Measurements from ENCODE around the gene MB. TPM values are rescaled to one million over a fixed set of nuclear protein-coding genes. Genes with fewer than 3 reads are reported as not detected.

MB gene
- total and polyA plus RNA-seq, 2 donors (not counting 1 experiment from before 2014, with no cell fraction given): not detected

GRCh38 chr22:35630387-35630793 lies 13.3 kb upstream of the MB start:
- H3K9ac ChIP-seq (ENCODE audit: low read length): no peak overlapping the region
- DNase-seq (no peak), ATAC-seq (ENCODE audit: low read depth) (no peak)
- ChIA-PET POLR2A (no interaction called here), CTCF (interaction anchor here (0.7 kb wide), 1 partner anchor 11 kb away, joined by 3 read pairs; no protein-coding TSS in a partner anchor)
- H3K9me3 Mint-ChIP-seq (ENCODE audit: insufficient read depth): no peaks in the 10 kb centered on the region
- TF ChIP-seq CTCF (IDR thresholded peaks at IDR 0.05): no peak
- no peak for TF ChIP-seq EZH2 (IDR thresholded peaks at IDR 0.05; ENCODE audit: borderline replicate concordance, insufficient read depth, low read depth, low read length, poor library complexity, severe bottlenecking)
- H3K27me3 Mint-ChIP-seq: peaks cover 49% of the 10 kb centered on the region
- peaks cover 11% of the 10 kb centered on the region for H3K4me1 Mint-ChIP-seq
- no peak overlapping the region for H3K4me2 ChIP-seq (replicated peaks; ENCODE audit: low read depth, low read length, poor library complexity, severe bottlenecking)
- H4K20me1 ChIP-seq (ENCODE audit: control insufficient read depth, insufficient read depth, low read length, poor library complexity, severe bottlenecking): no peaks in the 10 kb centered on the region
- no peak overlapping the region for H3K27ac ChIP-seq (ENCODE audit: low read length in 2 of 2)
- peaks cover 0 to 6% (median 0%) of the 10 kb centered on the region in 3 donors for H3K9me3 ChIP-seq (ENCODE audit: control extremely low read depth in 1 of 3, control insufficient read depth in 2 of 3, insufficient read depth in 1 of 3, low read length in 2 of 3)
- peaks cover 0 to 33% (median 16%) of the 10 kb centered on the region in 4 experiments for H3K27me3 ChIP-seq (replicated peaks in 1 of 4; ENCODE audit: control extremely low read depth in 1 of 4, control insufficient read depth in 3 of 4, insufficient read depth in 4 of 4, low read length in 3 of 4)
- peaks cover 9 to 11% of the 10 kb centered on the region in 2 donors for H3K4me1 ChIP-seq (ENCODE audit: control insufficient read depth in 2 of 2, insufficient read depth in 2 of 2, low read length in 2 of 2)
- no peaks in the 10 kb centered on the region for H3K36me3 ChIP-seq (replicated peaks in 1 of 2; ENCODE audit: control extremely low read depth in 1 of 2, control insufficient read depth in 1 of 2, extremely low read depth in 1 of 2, insufficient read depth in 2 of 2, low read length in 1 of 2)
- no peak overlapping the region for H2AFZ ChIP-seq (ENCODE audit: insufficient read depth, low read depth, low read length, poor library complexity, severe bottlenecking)
- H3K4me3 ChIP-seq (ENCODE audit: control extremely low read depth in 1 of 5, extremely low read depth in 1 of 5, insufficient read depth in 1 of 5, low read depth in 2 of 5, low read length in 4 of 5): no peak overlapping the region
- no peak overlapping the region for H3K27ac Mint-ChIP-seq
- no peaks in the 10 kb centered on the region for H3K79me2 ChIP-seq (ENCODE audit: control insufficient read depth, insufficient read depth, low read length)
- no peak overlapping the region for H3K4me3 Mint-ChIP-seq
- 96% methylated on average over 4 of the region's 4 CpGs for WGBS (ENCODE audit: insufficient coverage)
- intact Hi-C loops (cut with micrococcal nuclease): no loop called here

- H3K27me3 Mint-ChIP-seq: peaks cover 47% of the 10 kb centered on the region
- H3K9ac ChIP-seq (ENCODE audit: low read length): no peak overlapping the region
- peaks cover 0 to 41% (median 22%) of the 10 kb centered on the region in 4 experiments for H3K27me3 ChIP-seq (replicated peaks in 1 of 4; ENCODE audit: control extremely low read depth in 1 of 4, control insufficient read depth in 3 of 4, insufficient read depth in 4 of 4, low read length in 3 of 4)
- no peaks in the 10 kb centered on the region for H3K36me3 ChIP-seq (replicated peaks in 1 of 2; ENCODE audit: control extremely low read depth in 1 of 2, control insufficient read depth in 1 of 2, extremely low read depth in 1 of 2, insufficient read depth in 2 of 2, low read length in 1 of 2)
- POLR2A ChIA-PET: no interaction called here
- no peaks in the 10 kb centered on the region for H3K9me3 Mint-ChIP-seq (ENCODE audit: insufficient read depth)
- no peak overlapping the region for H3K4me3 Mint-ChIP-seq
- no peaks in the 10 kb centered on the region for H4K20me1 ChIP-seq (ENCODE audit: control insufficient read depth, insufficient read depth, low read length, poor library complexity, severe bottlenecking)
- H3K4me3 ChIP-seq (ENCODE audit: control extremely low read depth in 1 of 5, extremely low read depth in 1 of 5, insufficient read depth in 1 of 5, low read depth in 2 of 5, low read length in 4 of 5): no peak overlapping the region
- CTCF ChIA-PET: interaction anchor here (0.7 kb wide), 1 partner anchor 10 kb away, joined by 3 read pairs; no protein-coding TSS in a partner anchor
- H3K4me2 ChIP-seq (replicated peaks; ENCODE audit: low read depth, low read length, poor library complexity, severe bottlenecking): no peak overlapping the region
- ATAC-seq (ENCODE audit: low read depth) (peak; percentile 31), DNase-seq (no peak)
- H2AFZ ChIP-seq (ENCODE audit: insufficient read depth, low read depth, low read length, poor library complexity, severe bottlenecking): no peak overlapping the region
- intact Hi-C loops (cut with micrococcal nuclease): no loop called here
- H3K9me3 ChIP-seq (ENCODE audit: control extremely low read depth in 1 of 3, control insufficient read depth in 2 of 3, insufficient read depth in 1 of 3, low read length in 2 of 3): peaks cover 0 to 6% (median 0%) of the 10 kb centered on the region in 3 donors
- no peak overlapping the region for H3K27ac Mint-ChIP-seq
- no peaks in the 10 kb centered on the region for H3K79me2 ChIP-seq (ENCODE audit: control insufficient read depth, insufficient read depth, low read length)
- WGBS (ENCODE audit: insufficient coverage): 45% methylated on average over 5 of the region's 9 CpGs
- H3K27ac ChIP-seq (ENCODE audit: low read length in 2 of 2): no peak overlapping the region
- peaks cover 11% of the 10 kb centered on the region for H3K4me1 Mint-ChIP-seq
- H3K4me1 ChIP-seq (ENCODE audit: control insufficient read depth in 2 of 2, insufficient read depth in 2 of 2, low read length in 2 of 2): peaks cover 9 to 11% of the 10 kb centered on the region in 2 donors
- TF ChIP-seq EZH2 (IDR thresholded peaks at IDR 0.05; ENCODE audit: borderline replicate concordance, insufficient read depth, low read depth, low read length, poor library complexity, severe bottlenecking): no peak
- no peak for TF ChIP-seq CTCF (IDR thresholded peaks at IDR 0.05)
Measured at GRCh38 chr22:35629406-35630216, 12.5 kb upstream of the MB start.
